ENCODE results near the gene RASGRF1. TPM values are rescaled to one million over a fixed set of nuclear protein-coding genes. Genes with fewer than 3 reads are reported as not detected.

The RASGRF1 gene
- total RNA-seq, 1 donor from 2014 or later = not detected

GRCh38 chr15:79030470-79030869, 60.1 kb downstream of the RASGRF1 start:
- intact Hi-C loops (cut with DNase I) = no loop called here
- Histone ChIP-seq H3K27ac (no peak overlapping the region), H3K4me1 (no peaks in the 10 kb centered on the region), H3K4me3 (no peak overlapping the region), H3K27me3 (no peaks in the 10 kb centered on the region), H3K36me3 (no peaks in the 10 kb centered on the region), H3K9me3 (no peaks in the 10 kb centered on the region)
- DNase-seq (ENCODE audit: extremely low spot score in 2 of 2) = no peak
- no peak for TF ChIP-seq POLR2AphosphoS5 (IDR thresholded peaks at IDR 0.05; ENCODE audit: insufficient read depth in 1 of 2, low read depth in 1 of 2)
- TF ChIP-seq POLR2A (IDR thresholded peaks at IDR 0.05) = no peak
- TF ChIP-seq, protein P1, sequence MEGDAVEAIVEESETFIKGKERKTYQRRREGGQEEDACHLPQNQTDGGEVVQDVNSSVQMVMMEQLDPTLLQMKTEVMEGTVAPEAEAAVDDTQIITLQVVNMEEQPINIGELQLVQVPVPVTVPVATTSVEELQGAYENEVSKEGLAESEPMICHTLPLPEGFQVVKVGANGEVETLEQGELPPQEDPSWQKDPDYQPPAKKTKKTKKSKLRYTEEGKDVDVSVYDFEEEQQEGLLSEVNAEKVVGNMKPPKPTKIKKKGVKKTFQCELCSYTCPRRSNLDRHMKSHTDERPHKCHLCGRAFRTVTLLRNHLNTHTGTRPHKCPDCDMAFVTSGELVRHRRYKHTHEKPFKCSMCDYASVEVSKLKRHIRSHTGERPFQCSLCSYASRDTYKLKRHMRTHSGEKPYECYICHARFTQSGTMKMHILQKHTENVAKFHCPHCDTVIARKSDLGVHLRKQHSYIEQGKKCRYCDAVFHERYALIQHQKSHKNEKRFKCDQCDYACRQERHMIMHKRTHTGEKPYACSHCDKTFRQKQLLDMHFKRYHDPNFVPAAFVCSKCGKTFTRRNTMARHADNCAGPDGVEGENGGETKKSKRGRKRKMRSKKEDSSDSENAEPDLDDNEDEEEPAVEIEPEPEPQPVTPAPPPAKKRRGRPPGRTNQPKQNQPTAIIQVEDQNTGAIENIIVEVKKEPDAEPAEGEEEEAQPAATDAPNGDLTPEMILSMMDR (IDR thresholded peaks at IDR 0.05) = no peak

GRCh38 chr15:79028411-79028964, 62.1 kb downstream of the RASGRF1 start:
- intact Hi-C loops (cut with DNase I) = loop anchor here (5.0 kb wide), 1 partner anchor 154 kb away; no protein-coding TSS in a partner anchor
- no peaks in the 10 kb centered on the region for H3K36me3 ChIP-seq
- DNase-seq (ENCODE audit: extremely low spot score in 2 of 2) = no peak
- H3K9me3 ChIP-seq = no peaks in the 10 kb centered on the region
- no peaks in the 10 kb centered on the region for H3K4me1 ChIP-seq
- no peak overlapping the region for H3K4me3 ChIP-seq
- H3K27ac ChIP-seq = no peak overlapping the region
- TF ChIP-seq POLR2A (IDR thresholded peaks at IDR 0.05) (no peak), POLR2AphosphoS5 (IDR thresholded peaks at IDR 0.05; ENCODE audit: insufficient read depth in 1 of 2, low read depth in 1 of 2) (no peak)
- TF ChIP-seq, protein P1 (IDR thresholded peaks at IDR 0.05) = peak; percentile 41 to 86 (median 63)
- no peaks in the 10 kb centered on the region for H3K27me3 ChIP-seq

DNA sequence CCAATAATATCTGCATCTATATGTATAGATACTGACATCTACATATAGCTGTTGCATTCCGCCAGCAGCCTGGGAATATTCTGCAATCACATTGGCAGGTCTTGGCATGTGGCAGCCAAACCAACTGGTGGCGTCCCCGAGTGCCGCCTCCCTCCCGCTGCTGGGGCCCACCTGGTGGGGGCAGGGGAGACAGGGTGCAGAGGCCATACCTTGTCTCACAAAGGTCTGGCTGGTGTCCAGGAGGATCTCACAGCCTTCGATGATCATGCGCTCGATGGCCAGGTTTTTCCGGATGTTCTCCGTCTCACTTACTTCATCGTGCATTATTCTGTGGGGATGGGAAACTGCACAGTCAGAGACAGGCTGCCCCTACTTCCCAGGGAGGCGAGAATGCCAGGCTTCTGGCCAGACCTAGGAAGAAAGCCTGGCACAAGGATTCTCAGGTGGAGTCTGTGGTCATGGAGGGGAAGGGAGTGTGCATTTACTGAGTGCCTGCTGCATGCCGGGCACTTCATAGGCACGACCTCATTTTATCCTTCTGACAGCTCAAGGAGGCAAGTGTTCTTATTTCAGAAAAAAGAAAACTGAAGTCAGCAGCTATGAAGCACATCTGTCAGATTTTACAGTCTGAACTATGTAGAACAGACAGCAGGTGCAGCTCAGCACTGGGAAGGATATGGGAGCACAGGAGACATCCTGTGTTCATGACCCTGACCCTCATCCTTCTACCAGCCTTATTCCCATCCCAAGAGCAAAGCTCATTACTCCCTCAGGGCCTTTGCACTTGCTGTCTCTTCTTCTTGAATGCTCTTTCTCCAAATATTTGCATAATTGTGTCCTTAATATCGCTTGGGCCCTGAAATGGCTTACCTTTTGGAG, 62.8 kb downstream of the RASGRF1 start:
- Histone ChIP-seq H3K4me1 (no peaks in the 10 kb centered on the region), H3K27ac (no peak overlapping the region), H3K4me3 (no peak overlapping the region), H3K27me3 (no peaks in the 10 kb centered on the region), H3K9me3 (no peaks in the 10 kb centered on the region), H3K36me3 (no peaks in the 10 kb centered on the region)
- DNase-seq (ENCODE audit: extremely low spot score in 2 of 2) = no peak
- TF ChIP-seq POLR2A (IDR thresholded peaks at IDR 0.05) (no peak), POLR2AphosphoS5 (IDR thresholded peaks at IDR 0.05; ENCODE audit: insufficient read depth in 1 of 2, low read depth in 1 of 2) (no peak)
- TF ChIP-seq, protein P1 (IDR thresholded peaks at IDR 0.05) = no peak
- intact Hi-C loops (cut with DNase I) = loop anchor here (5.0 kb wide), 1 partner anchor 155 kb away; no protein-coding TSS in a partner anchor

DNA sequence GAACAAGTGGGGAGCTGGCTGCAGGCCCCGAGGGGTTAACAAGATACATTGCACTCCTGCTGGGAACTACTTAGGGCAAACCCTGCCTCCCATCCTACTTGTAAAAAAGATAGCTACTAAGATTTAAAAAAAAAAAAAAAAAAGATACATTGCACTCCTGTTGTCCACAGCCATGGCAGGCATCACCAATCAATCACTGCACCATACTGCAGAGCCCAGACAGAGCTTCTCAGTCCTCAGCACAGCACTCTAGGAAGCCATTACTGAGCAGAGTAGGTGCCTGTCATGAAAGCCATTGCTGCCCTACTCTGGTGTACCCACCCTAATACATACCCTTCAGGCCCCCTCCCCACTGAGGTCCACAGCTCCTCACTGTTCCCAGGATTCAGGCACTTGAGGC, 64.8 kb downstream of the RASGRF1 start:
- DNase-seq (ENCODE audit: extremely low spot score in 2 of 2) = no peak
- Histone ChIP-seq H3K36me3 (no peaks in the 10 kb centered on the region), H3K9me3 (no peaks in the 10 kb centered on the region), H3K4me3 (no peak overlapping the region), H3K4me1 (no peaks in the 10 kb centered on the region), H3K27me3 (no peaks in the 10 kb centered on the region), H3K27ac (no peak overlapping the region)
- intact Hi-C loops (cut with DNase I) = loop anchor here (5.0 kb wide), 1 partner anchor 156 kb away; no protein-coding TSS in a partner anchor
- TF ChIP-seq, protein P1 (IDR thresholded peaks at IDR 0.05) = no peak
- TF ChIP-seq POLR2AphosphoS5 (IDR thresholded peaks at IDR 0.05; ENCODE audit: insufficient read depth in 1 of 2, low read depth in 1 of 2) (no peak), POLR2A (IDR thresholded peaks at IDR 0.05) (no peak)
